KMS-11 (cell line): Measurements from ENCODE around the gene IGFL2.
"Not testable (repeated sequence)": the region's sequence is repeated elsewhere in the genome, so short reads cannot be mapped to it uniquely, and the experiment has no call there.

Source experiments
- H2AFZ ChIP-seq: fragments of 200-600 bp; sonication (generic); 2 replicates; pipeline ENCODE4 v1.6.1; 2016; ENCODE audit warnings: antibody characterized with exemption, mixed run types, low read depth
- H3K27ac ChIP-seq: fragments of 200-600 bp; sonication (generic); 2 replicates; pipeline ENCODE4 v1.6.1; 2016; ENCODE audit warnings: mild to moderate bottlenecking, mixed run types
- H3K27me3 ChIP-seq: fragments of 200-600 bp; sonication (generic); 2 replicates; pipeline ENCODE4 v1.6.1; 2017; ENCODE audit warnings: mild to moderate bottlenecking, low read depth, mixed run types, moderate library complexity; ENCODE audit not compliant: insufficient read depth
- H3K36me3 ChIP-seq: fragments of 200-600 bp; sonication (generic); 2 replicates; pipeline ENCODE4 v1.6.1; 2017; ENCODE audit warnings: mild to moderate bottlenecking, mixed run types; ENCODE audit not compliant: insufficient read depth
- H3K4me1 ChIP-seq: fragments of 200-600 bp; sonication (generic); 2 replicates; pipeline ENCODE4 v1.6.1; 2016; ENCODE audit warnings: mild to moderate bottlenecking, low read depth, mixed run types; ENCODE audit not compliant: poor library complexity, severe bottlenecking
- H3K4me2 ChIP-seq: fragments of 200-600 bp; sonication (generic); 2 replicates; pipeline ENCODE4 v1.7.0; 2016; ENCODE audit warnings: mild to moderate bottlenecking, mixed run types
- H3K4me3 ChIP-seq: fragments of 200-600 bp; sonication (generic); IDR thresholded peaks from 2 replicates; pipeline ENCODE4 v1.6.1; 2017; ENCODE audit warnings: low read depth, low read length, mixed read lengths; ENCODE audit not compliant: insufficient read depth
- H3K79me2 ChIP-seq: fragments of 200-600 bp; sonication (generic); 2 replicates; pipeline ENCODE4 v1.6.1; 2016; ENCODE audit warnings: low read depth, mixed run types; ENCODE audit not compliant: insufficient read depth
- H3K9ac ChIP-seq: fragments of 200-600 bp; sonication (generic); 2 replicates; pipeline ENCODE4 v1.6.1; 2016; ENCODE audit warnings: mild to moderate bottlenecking, mixed run types
- H4K20me1 ChIP-seq: fragments of 200-600 bp; sonication (generic); 2 replicates; pipeline ENCODE4 v1.6.1; 2016; ENCODE audit warnings: mild to moderate bottlenecking, mixed run types; ENCODE audit not compliant: insufficient read depth
- TF ChIP-seq, protein P1 (sequence below): fragments of 200-600 bp; sonication (generic); conservative IDR thresholded peaks from 2 replicates; pipeline ENCODE4 v1.6.1; 2017; ENCODE audit warnings: low read depth, mild to moderate bottlenecking, antibody characterized with exemption, low read length, moderate library complexity, mixed read lengths

Gene IGFL2

DNA sequence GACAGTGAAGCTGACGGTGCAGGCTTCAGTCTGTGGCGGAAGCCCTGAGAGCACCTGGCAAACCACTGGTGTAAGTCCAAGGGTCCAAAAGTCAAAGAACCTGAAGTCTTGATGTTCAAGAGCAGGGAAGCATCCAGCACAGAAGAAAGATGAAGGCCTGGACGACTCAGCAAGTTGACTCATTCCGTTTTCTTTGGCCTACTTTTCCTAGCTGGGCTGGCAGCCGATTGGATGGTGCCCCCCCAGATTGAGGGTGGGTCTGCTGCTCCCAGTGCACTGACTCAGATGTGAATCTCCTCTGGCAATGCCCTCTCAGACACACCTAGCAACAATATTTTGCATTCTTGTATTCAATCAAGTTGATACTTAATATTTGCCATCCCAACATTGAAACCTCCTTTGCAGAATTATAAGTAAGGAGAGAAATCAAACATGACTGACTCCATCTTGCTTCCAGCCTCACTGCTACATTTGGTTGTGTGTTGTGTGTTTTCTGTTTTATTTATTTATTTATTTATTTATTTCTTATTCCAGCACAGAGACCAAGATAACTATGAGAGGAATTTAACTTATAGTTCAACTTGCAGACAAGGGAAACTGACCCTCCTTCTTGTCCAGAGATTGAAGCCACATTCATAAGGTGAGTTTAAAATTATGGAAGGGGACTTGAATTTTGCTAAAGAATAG is 32.8 kb downstream of the IGFL2 start:
- H3K27me3 ChIP-seq: peaks cover 7% of the 10 kb centered on the region; the same call in 1 of the 2 replicates
- H3K4me1 ChIP-seq: no peaks in the 10 kb centered on the region
- no peaks in the 10 kb centered on the region for H3K36me3 ChIP-seq
- no peaks in the 10 kb centered on the region for H3K79me2 ChIP-seq
- H4K20me1 ChIP-seq: no peaks in the 10 kb centered on the region
- no peak overlapping the region for H3K4me2 ChIP-seq
- H2AFZ ChIP-seq: no peak overlapping the region
- no peak overlapping the region for H3K4me3 ChIP-seq
- TF ChIP-seq, protein P1, sequence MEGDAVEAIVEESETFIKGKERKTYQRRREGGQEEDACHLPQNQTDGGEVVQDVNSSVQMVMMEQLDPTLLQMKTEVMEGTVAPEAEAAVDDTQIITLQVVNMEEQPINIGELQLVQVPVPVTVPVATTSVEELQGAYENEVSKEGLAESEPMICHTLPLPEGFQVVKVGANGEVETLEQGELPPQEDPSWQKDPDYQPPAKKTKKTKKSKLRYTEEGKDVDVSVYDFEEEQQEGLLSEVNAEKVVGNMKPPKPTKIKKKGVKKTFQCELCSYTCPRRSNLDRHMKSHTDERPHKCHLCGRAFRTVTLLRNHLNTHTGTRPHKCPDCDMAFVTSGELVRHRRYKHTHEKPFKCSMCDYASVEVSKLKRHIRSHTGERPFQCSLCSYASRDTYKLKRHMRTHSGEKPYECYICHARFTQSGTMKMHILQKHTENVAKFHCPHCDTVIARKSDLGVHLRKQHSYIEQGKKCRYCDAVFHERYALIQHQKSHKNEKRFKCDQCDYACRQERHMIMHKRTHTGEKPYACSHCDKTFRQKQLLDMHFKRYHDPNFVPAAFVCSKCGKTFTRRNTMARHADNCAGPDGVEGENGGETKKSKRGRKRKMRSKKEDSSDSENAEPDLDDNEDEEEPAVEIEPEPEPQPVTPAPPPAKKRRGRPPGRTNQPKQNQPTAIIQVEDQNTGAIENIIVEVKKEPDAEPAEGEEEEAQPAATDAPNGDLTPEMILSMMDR: no peak
- no peak overlapping the region for H3K9ac ChIP-seq
- no peak overlapping the region for H3K27ac ChIP-seq

DNA sequence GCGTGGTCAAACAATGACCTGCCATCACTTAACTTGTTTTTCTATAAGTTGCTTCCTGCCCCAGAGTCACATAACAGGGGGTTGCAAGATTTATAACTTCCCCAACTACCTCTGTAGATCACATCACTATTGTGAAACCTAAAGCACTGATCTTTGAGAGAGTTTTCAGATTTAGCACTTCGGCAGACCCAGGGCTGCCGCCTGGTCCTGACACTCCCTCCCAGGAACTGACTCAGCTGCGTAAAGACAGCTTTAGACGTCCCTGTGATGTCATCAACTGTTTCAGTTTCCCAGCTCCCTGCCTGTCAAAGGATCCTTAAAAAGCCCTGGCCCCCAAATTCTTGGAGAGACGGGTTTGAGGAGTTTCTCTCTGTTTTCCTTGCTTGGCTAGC is 33.3 kb downstream of the IGFL2 start:
- H3K4me2 ChIP-seq: no peak overlapping the region
- H3K27me3 ChIP-seq: peaks cover 7% of the 10 kb centered on the region; the same call in 1 of the 2 replicates
- H2AFZ ChIP-seq: no peak overlapping the region
- TF ChIP-seq, protein P1: no peak
- H4K20me1 ChIP-seq: no peaks in the 10 kb centered on the region
- no peaks in the 10 kb centered on the region for H3K36me3 ChIP-seq
- no peaks in the 10 kb centered on the region for H3K4me1 ChIP-seq
- H3K27ac ChIP-seq: no peak overlapping the region
- H3K79me2 ChIP-seq: no peaks in the 10 kb centered on the region
- H3K4me3 ChIP-seq: no peak overlapping the region
- no peak overlapping the region for H3K9ac ChIP-seq

DNA sequence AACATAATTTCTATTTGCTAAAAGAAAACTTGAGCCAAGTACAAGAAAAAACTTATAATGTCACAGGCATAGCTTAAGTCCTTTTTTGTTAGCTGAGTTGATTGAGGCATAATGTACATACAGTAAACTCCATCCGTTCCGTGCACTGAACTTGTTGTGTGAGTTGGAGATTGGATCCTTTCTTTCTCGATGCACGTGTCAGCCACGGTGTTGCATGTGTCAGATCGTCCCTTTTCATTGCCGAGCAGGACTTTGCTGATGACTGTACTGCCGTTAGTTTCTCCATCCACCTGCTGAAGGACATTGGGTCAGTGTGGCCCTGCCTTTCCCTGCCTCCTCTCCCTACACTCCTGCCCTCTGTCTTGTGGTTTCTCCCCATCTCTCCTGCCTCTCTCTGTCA is 34.4 kb downstream of the IGFL2 start:
- Histone ChIP-seq H3K36me3 (no peaks in the 10 kb centered on the region), H3K79me2 (no peaks in the 10 kb centered on the region), H3K4me2 (no peak overlapping the region), H3K9ac (no peak overlapping the region), H3K27me3 (peaks cover 10% of the 10 kb centered on the region; the same call in 1 of the 2 replicates), H3K27ac (no peak overlapping the region), H3K4me3 (no peak overlapping the region), H3K4me1 (no peaks in the 10 kb centered on the region), H4K20me1 (no peaks in the 10 kb centered on the region), H2AFZ (no peak overlapping the region)
- TF ChIP-seq, protein P1: no peak

DNA sequence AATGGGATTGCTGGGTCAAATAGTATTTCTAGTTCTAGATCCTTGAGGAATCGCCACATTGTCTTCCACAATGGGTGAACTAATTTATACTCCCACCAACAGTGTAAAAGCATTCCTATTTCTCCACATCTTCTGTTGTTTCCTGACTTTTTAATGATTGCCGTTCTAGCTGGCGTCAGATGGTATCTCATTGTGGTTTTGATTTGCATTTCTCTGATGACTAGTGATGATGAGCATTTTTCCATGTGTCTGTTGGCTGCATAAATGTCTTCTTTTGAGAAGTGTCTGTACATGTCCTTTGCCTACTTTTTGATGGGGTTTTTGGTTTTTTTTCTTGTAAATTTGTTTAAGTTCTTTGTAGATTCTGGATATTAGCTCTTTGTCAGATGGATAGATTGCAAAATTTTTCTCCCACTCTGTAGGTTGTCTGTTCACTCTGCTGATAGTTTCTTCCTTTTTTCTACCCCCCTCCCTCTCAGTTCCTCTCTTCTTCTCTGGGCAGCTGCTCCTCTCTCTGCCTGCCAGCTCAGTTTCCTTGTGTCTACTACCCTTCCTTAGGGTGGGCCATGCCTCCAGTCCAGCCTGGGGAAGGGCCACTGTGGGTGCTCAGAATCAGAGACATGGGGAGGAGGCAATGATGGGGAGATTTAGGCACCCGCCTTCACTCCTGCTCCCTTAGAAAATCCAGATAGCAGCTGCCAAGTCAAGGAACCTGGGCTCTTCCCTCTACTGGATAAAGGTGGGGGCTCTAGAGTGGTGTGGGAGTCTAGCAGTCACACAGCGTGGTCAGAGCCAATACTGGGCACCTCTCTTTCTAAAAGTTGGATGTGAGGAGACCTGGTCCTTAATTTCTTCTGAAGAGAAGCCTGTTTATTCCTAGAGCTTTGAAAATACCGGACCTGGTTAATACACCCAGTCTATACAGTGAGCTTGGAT is 37.0 kb downstream of the IGFL2 start:
- not testable (repeated sequence) for H3K4me1 ChIP-seq, H3K36me3 ChIP-seq, H3K27ac ChIP-seq, H3K9ac ChIP-seq, H3K4me2 ChIP-seq, H4K20me1 ChIP-seq, H3K79me2 ChIP-seq, H3K4me3 ChIP-seq, H2AFZ ChIP-seq
- peaks cover 19% of the 10 kb centered on the region for H3K27me3 ChIP-seq
